HG03039 (cell line): ENCODE measurements around the gene RIC1.
"Not testable (repeated sequence)": the region's sequence is repeated elsewhere in the genome, so short reads cannot be mapped to it uniquely, and the experiment has no call there.

Experiments used
- ATAC-seq: cut with Tn5 transposase; IDR thresholded peaks from one replicate; pipeline ENCODE4 v1.9.1; 2021; ENCODE audit warnings: mild to moderate bottlenecking, moderate library complexity; ENCODE audit not compliant: unreplicated experiment

Gene RIC1

GRCh38 chr9:5628530-5629311 is at the start of gene RIC1:
TSS of gene RIC1 (plus strand) at chr9:5629107. CDS start at chr9:5629310, 203 bp downstream.
- peak; percentile 61 for ATAC-seq

- ATAC-seq = no peak
Measured at GRCh38 chr9:5579881-5580280, 49.0 kb upstream of the RIC1 start.

GRCh38 chr9:5580650-5581049 is 48.3 kb upstream of the RIC1 start:
- no peak for ATAC-seq

GRCh38 chr9:5581706-5582105 is 47.2 kb upstream of the RIC1 start:
- ATAC-seq = not testable (repeated sequence)

- ATAC-seq = peak; percentile 34
Measured at GRCh38 chr9:5582835-5583195, 46.1 kb upstream of the RIC1 start.

GRCh38 chr9:5586391-5586802 is 42.5 kb upstream of the RIC1 start:
- peak; percentile 41 for ATAC-seq

- ATAC-seq = no peak
Measured at GRCh38 chr9:5587024-5587423, 41.9 kb upstream of the RIC1 start.

- ATAC-seq = no peak
Measured at GRCh38 chr9:5592231-5592630, 36.7 kb upstream of the RIC1 start.

GRCh38 chr9:5592904-5593303 is 36.0 kb upstream of the RIC1 start:
- no peak for ATAC-seq

- no peak for ATAC-seq
Measured at GRCh38 chr9:5593904-5594303, 35.0 kb upstream of the RIC1 start.

GRCh38 chr9:5596173-5596572 is 32.7 kb upstream of the RIC1 start:
- ATAC-seq = no peak

GRCh38 chr9:5608298-5609225 is 20.3 kb upstream of the RIC1 start:
- ATAC-seq = peak; percentile 54

GRCh38 chr9:5609226-5609596 is 19.7 kb upstream of the RIC1 start:
- ATAC-seq = no peak

GRCh38 chr9:5610491-5610890 is 18.4 kb upstream of the RIC1 start:
- no peak for ATAC-seq

GRCh38 chr9:5611321-5612184 is 17.4 kb upstream of the RIC1 start:
- ATAC-seq = no peak

- no peak for ATAC-seq
Measured at GRCh38 chr9:5612185-5612530, 16.7 kb upstream of the RIC1 start.

GRCh38 chr9:5614192-5614591 is 14.7 kb upstream of the RIC1 start:
- no peak for ATAC-seq

GRCh38 chr9:5614985-5615384 is 13.9 kb upstream of the RIC1 start:
- ATAC-seq = no peak

GRCh38 chr9:5617749-5618148 is 11.2 kb upstream of the RIC1 start:
- ATAC-seq = peak; percentile 79

GRCh38 chr9:5620494-5620893 is 8.4 kb upstream of the RIC1 start:
- ATAC-seq = no peak

- ATAC-seq = no peak
Measured at GRCh38 chr9:5621327-5621726, 7.6 kb upstream of the RIC1 start.
